Effector memory CD8-positive, alpha-beta T cell (primary cell): ENCODE results near the gene TBL1Y.

Experiments
- ATAC-seq: fragments of 150-1000 bp; cut with Tn5 transposase; replicated peaks from 2 replicates; pipeline ENCODE4 v1.10.0; 2021; ENCODE audit warnings: mild to moderate bottlenecking, moderate library complexity
- DNase-seq, 3 experiments: peaks; one replicate each; pipeline ENCODE4 v3.0.0; 2021
- H3K27ac Mint-ChIP-seq, 2 donors: one replicate each; pipeline ENCODE4 v1.8.0; 2022; ENCODE audit warnings: mild to moderate bottlenecking in 2 of 2, mixed read lengths in 2 of 2, moderate library complexity in 2 of 2
- H3K27me3 Mint-ChIP-seq, 2 donors: one replicate each; pipeline ENCODE4 v1.8.0; 2022; ENCODE audit warnings: mixed read lengths in 2 of 2
- H3K36me3 Mint-ChIP-seq: one replicate; pipeline ENCODE4 v1.8.0; 2022; ENCODE audit warnings: mild to moderate bottlenecking, moderate library complexity, mixed read lengths; ENCODE audit not compliant: insufficient read depth
- H3K4me1 Mint-ChIP-seq, 2 donors: one replicate each; pipeline ENCODE4 v1.8.0; 2022; ENCODE audit warnings: low read depth in 2 of 2, mixed read lengths in 2 of 2
- H3K4me3 Mint-ChIP-seq, 2 donors: one replicate each; pipeline ENCODE4 v1.8.0; 2022; ENCODE audit warnings: mild to moderate bottlenecking in 2 of 2, mixed read lengths in 2 of 2, moderate library complexity in 2 of 2
- H3K9me3 Mint-ChIP-seq, 2 donors: one replicate each; pipeline ENCODE4 v1.8.0; 2022; ENCODE audit warnings: mixed read lengths in 2 of 2

TBL1Y gene

DNA sequence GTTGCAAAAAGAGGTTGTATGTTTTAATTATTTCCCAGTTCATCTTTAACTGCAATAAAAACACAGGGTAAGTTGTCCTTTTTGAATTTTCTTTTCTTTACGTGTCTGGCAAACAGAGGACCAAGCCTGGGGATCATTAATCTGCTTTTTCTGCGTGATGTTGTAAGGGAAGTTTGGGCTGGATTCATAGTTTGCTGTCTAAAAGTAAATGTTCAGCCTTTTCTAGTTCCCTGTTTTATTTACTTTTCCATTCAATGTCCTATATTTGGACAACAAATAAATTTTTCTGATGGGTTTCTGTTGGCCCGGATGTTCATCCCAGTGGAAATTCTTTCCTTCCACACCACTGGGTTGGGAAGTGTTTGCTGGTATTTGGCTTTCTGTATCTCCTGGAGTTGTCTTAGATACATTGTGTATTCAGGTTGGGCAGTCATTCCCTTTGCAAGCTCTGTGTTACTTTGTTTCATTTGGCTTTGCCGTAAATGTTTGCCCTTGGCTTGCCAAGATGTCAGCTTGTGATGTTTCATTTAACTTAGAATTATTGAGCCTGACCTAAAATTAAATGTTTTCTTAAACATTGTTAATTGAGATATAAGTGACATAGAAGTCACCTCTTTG is 21.4 kb downstream of the TBL1Y start:
- no peaks in the 10 kb centered on the region for H3K4me1 Mint-ChIP-seq
- no peaks in the 10 kb centered on the region for H3K9me3 Mint-ChIP-seq
- no peaks in the 10 kb centered on the region for H3K36me3 Mint-ChIP-seq
- peaks cover 0 to 6% of the 10 kb centered on the region in 2 donors for H3K27me3 Mint-ChIP-seq
- no peak overlapping the region for H3K4me3 Mint-ChIP-seq
- H3K27ac Mint-ChIP-seq: no peak overlapping the region
- ATAC-seq: no peak
- DNase-seq: no peak

DNA sequence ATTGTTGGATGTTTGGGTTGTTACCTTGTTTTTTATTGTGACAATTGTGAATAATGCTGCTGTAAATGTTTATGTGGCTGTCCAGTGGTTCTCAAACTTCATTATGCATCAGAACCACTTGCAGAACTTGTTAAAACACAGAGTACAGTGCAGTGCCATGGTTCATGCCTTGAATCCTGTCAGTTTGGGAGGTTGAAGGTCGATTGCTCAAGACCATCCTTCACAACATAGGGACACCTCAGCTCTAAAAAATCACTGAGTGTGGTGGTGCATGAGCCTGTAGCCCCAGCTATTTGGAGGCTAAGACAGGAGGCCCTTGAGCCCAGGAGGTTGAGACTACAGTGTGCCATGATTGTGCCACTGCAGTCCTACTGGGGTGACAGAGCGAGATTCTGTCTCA is 25.0 kb downstream of the TBL1Y start:
- no peak for DNase-seq
- peaks cover 0 to 6% of the 10 kb centered on the region in 2 donors for H3K27me3 Mint-ChIP-seq
- no peak for ATAC-seq
- no peak overlapping the region for H3K4me3 Mint-ChIP-seq
- H3K9me3 Mint-ChIP-seq: no peaks in the 10 kb centered on the region
- H3K4me1 Mint-ChIP-seq: no peaks in the 10 kb centered on the region
- H3K27ac Mint-ChIP-seq: no peak overlapping the region
- H3K36me3 Mint-ChIP-seq: peaks cover 2% of the 10 kb centered on the region

DNA sequence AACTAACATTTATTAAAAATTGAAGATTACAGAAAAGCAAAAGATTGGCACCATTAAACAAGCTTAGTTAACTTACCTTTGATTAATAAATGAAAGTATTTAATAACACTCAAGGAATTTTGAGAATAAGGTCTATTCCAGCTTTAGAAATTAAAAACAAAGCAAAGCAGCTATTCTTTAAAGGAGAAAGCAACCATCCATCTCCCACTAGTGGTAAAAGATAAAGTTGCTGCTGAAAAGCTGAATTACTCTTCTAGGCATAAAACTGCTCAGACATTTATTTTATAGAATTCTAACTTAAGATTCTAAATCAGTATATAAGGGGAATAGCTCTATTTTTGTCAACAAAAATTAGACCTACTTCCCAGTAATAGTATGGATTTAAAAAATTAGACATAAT is 37.2 kb downstream of the TBL1Y start:
- H3K4me3 Mint-ChIP-seq: no peak overlapping the region
- H3K27me3 Mint-ChIP-seq: peaks cover 0 to 30% of the 10 kb centered on the region in 2 donors
- no peak for DNase-seq
- no peaks in the 10 kb centered on the region for H3K9me3 Mint-ChIP-seq
- H3K36me3 Mint-ChIP-seq: no peaks in the 10 kb centered on the region
- no peaks in the 10 kb centered on the region for H3K4me1 Mint-ChIP-seq
- ATAC-seq: no peak
- H3K27ac Mint-ChIP-seq: no peak overlapping the region

DNA sequence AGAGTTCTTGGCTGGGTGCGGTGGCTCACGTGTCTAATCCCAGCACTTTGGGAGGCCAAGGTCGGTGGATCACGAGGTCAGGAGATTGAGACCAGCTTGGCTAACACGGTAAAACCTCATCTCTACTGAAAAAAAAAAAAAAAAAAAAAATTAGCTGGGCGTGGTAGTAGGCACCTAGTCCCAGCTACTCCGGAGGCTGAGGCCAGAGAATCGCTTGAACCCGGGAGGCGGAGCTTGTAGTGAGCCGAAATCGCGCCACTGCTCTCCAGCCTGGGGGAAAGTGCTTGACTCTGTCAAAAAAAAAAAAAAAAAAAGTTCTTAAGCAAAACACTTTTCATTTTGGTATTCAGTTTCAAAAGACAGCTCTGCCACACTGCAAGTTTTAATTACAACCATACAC is 37.9 kb downstream of the TBL1Y start:
- Mint-ChIP-seq H3K27ac (no peak overlapping the region), H3K27me3 (peaks cover 0 to 36% of the 10 kb centered on the region in 2 donors), H3K4me1 (no peaks in the 10 kb centered on the region), H3K4me3 (no peak overlapping the region), H3K36me3 (no peaks in the 10 kb centered on the region), H3K9me3 (no peaks in the 10 kb centered on the region)
- ATAC-seq (no peak), DNase-seq (no peak)

DNA sequence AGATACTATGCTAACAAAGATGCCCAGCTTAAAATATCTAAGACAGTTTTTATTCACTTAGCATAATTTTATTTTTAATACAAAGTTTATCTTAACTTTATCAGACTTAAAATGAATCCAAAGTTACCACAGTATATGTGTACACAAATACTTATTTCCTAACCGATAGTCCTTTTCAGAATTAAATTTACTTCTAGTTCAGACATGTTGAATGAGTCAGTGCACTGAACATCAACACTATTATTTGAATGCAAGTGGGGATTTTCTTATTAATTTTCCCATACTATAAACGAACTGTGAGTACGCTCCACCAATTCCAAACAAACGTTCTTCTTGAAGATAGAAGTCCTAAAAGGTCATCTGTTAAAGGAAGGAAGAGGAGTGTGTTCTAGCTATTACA is 39.5 kb downstream of the TBL1Y start:
- Mint-ChIP-seq H3K36me3 (no peaks in the 10 kb centered on the region), H3K27ac (no peak overlapping the region), H3K9me3 (no peaks in the 10 kb centered on the region), H3K4me3 (no peak overlapping the region), H3K4me1 (no peaks in the 10 kb centered on the region), H3K27me3 (peaks cover 0 to 42% of the 10 kb centered on the region in 2 donors)
- ATAC-seq: no peak
- no peak for DNase-seq

DNA sequence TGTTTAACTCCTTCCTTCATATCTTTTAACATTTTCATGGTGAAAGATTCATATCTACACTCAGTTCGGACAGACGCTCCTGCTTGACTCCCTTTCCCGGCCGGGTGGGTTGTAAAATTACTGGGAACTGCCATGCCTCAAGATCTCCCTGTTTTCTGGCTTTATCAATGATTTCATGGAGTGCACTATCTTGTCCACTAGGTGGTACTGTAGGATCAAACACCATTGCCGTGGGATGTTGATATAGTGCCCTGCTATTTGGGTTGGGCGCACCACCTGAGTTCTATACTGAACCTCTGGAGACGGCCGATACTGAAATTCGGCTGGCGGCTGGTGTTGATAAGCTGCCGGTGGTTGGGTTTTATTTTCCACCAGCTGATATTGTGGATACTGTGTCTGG is 54.2 kb downstream of the TBL1Y start:
- Mint-ChIP-seq H3K27me3 (no peaks in the 10 kb centered on the region), H3K36me3 (no peaks in the 10 kb centered on the region), H3K9me3 (no peaks in the 10 kb centered on the region), H3K4me3 (no peak overlapping the region), H3K4me1 (peaks cover 0 to 3% of the 10 kb centered on the region in 2 donors), H3K27ac (no peak overlapping the region)
- peak; percentile 42 to 65 (median 46) for DNase-seq
- peak; percentile 89 for ATAC-seq

DNA sequence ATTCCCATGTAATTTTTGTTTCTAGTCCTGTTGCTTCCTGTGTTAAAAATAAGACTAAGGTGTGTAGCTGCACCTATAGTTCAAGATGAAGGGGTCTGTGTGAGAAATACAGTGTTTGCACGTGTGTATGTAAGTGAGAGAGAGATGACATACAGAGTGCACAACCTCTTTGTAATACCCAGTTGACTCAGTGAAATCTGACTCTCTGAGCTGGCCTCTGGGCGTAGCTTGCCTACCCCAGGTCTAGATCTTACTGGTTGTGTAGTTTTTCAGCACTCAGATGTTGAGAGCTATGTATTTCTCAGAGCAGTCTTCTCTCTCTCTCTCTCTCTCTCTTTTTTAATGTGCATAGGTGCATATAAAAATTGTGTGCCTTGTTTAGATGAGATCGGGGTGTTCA is 56.0 kb downstream of the TBL1Y start:
- Mint-ChIP-seq H3K27ac (no peak overlapping the region), H3K9me3 (no peaks in the 10 kb centered on the region), H3K4me1 (peaks cover 0 to 3% of the 10 kb centered on the region in 2 donors), H3K36me3 (no peaks in the 10 kb centered on the region), H3K4me3 (no peak overlapping the region), H3K27me3 (no peaks in the 10 kb centered on the region)
- ATAC-seq: no peak
- DNase-seq: no peak

DNA sequence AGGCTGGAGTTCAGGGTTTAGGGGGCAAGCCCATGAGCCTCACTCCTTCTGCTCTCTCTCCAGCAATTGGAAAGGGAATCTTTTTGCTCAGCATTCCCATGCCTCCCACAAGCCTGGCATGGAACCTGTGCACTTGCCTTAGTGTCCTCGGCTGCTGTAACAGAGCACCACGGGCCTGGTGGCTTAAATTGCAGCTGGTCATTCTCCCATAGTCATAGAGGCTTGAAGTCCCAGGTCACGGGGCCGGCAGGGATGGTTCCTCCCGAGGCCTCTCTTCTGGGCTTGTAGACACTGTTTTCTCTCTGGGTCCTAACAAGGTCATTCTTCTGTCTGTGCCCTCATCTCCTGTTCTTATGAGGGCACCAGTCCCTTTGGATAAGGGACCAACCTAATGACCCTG is 57.2 kb downstream of the TBL1Y start:
- peaks cover 0 to 3% of the 10 kb centered on the region in 2 donors for H3K4me1 Mint-ChIP-seq

DNA sequence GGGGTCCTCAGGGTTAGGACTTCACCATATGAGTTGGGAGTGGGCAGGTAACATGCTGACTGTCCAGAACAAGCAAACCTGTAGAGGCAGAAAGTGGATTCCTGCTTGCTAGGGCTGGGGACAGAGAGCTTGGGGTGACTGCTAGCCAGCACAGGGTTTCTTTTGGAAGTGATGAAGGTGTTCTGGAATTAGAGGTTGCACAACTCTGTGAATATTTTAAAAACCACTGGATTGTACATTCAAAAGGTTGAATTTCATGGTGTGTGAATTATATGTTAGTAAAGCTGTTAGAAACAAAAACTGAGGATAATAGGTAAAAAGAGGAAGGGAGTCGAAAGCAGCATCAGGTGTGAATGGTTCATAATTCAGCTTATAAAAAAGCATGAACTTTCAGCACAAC is 57.7 kb downstream of the TBL1Y start:
- H3K27ac Mint-ChIP-seq: no peak overlapping the region
- peaks cover 0 to 5% of the 10 kb centered on the region in 2 donors for H3K27me3 Mint-ChIP-seq
- ATAC-seq (no peak), DNase-seq (no peak)
- H3K4me1 Mint-ChIP-seq: peaks cover 0 to 5% of the 10 kb centered on the region in 2 donors
- H3K36me3 Mint-ChIP-seq: no peaks in the 10 kb centered on the region
- H3K9me3 Mint-ChIP-seq: no peaks in the 10 kb centered on the region
- H3K4me3 Mint-ChIP-seq: no peak overlapping the region

More for the DNA sequence above, 57.2 kb downstream of the TBL1Y start:
- Mint-ChIP-seq H3K27ac (no peak overlapping the region), H3K9me3 (no peaks in the 10 kb centered on the region), H3K36me3 (no peaks in the 10 kb centered on the region), H3K27me3 (peaks cover 0 to under 1% of the 10 kb centered on the region in 2 donors), H3K4me3 (no peak overlapping the region)
- DNase-seq: no peak
- no peak for ATAC-seq

DNA sequence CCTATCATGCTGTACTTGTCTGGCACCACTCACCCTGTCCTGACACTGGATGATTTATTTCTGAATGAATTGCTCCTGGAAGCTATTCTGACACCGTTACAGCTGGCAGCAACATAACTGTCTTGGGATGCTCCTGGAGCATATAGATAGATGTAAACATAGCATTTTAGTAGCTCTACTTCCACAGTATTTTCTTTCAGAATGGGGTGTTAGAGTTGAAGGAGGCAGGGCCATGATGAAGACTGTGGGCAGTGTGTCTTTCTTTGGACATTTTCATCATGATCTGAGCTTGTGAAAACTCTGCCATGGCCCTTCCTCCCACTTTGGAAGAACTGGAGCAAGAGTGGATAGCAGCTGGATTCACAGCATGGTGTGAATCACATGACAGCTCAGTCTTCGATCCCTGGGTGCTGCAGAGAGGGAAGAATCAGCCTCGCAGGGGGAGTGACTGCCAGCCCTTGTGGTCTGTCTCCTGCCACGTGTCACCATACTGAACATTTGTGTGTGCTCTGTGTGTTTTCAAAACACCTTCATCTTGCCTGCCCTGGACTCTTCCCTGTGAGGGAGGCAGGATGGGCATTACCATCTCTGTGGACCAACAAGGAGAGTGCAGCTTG is 61.9 kb downstream of the TBL1Y start:
- no peaks in the 10 kb centered on the region for H3K36me3 Mint-ChIP-seq
- H3K4me1 Mint-ChIP-seq: peaks cover 4% of the 10 kb centered on the region in 2 donors
- DNase-seq (no peak), ATAC-seq (no peak)
- peaks cover 0 to 6% of the 10 kb centered on the region in 2 donors for H3K27me3 Mint-ChIP-seq
- no peaks in the 10 kb centered on the region for H3K9me3 Mint-ChIP-seq
- H3K4me3 Mint-ChIP-seq: no peak overlapping the region
- peak overlapping the region in 1 of 2 donors; percentile 62 for H3K27ac Mint-ChIP-seq

DNA sequence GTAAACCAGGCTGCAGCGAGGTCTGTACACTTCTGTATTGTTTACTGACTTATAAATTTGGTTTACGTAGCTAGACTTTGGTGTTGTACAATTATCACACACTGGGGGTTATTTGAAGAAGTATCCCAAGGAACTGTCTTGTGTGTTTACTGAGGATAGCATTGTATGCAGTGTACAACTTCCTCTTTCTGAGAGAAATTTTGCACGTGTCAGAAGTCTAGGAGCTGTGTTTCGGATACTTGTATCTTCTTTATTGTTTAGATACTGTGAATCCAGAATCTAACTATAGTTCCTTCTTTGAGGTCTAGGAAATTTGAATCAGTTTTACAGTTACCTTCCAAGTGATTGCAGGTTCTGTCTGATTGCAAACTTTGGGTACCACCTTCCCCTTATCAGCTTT is 64.5 kb downstream of the TBL1Y start:
- ATAC-seq (no peak), DNase-seq (no peak)
- no peak overlapping the region for H3K27ac Mint-ChIP-seq
- H3K9me3 Mint-ChIP-seq: no peaks in the 10 kb centered on the region
- peaks cover 4% of the 10 kb centered on the region in 2 donors for H3K4me1 Mint-ChIP-seq
- no peak overlapping the region for H3K4me3 Mint-ChIP-seq
- H3K36me3 Mint-ChIP-seq: no peaks in the 10 kb centered on the region
- peaks cover 0 to 6% of the 10 kb centered on the region in 2 donors for H3K27me3 Mint-ChIP-seq

DNA sequence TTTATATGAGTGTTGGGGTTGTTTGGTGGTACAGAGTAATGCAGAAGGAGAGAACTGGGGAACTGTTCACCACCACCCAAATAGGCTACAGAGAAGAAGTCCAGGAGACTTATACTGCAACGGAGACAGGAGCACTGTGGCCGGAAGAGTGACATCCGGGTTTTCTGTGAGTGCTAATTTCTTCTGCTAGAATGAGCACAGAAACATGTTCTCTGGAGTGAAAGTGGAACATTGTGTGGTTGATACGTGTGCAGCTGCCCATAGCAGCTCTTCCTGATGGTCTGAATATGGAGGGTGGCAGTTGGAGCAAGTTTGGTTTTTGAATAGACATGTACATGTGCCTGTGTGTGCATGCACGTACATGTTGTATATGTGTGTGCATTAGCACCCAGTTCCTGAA is 67.3 kb downstream of the TBL1Y start:
- H3K9me3 Mint-ChIP-seq: peaks cover 0 to 1% of the 10 kb centered on the region in 2 donors
- no peaks in the 10 kb centered on the region for H3K36me3 Mint-ChIP-seq
- H3K27me3 Mint-ChIP-seq: peaks cover 0 to 5% of the 10 kb centered on the region in 2 donors
- H3K4me1 Mint-ChIP-seq: peaks cover 4% of the 10 kb centered on the region in 2 donors
- ATAC-seq (no peak), DNase-seq (no peak)
- no peak overlapping the region for H3K27ac Mint-ChIP-seq
- H3K4me3 Mint-ChIP-seq: no peak overlapping the region

DNA sequence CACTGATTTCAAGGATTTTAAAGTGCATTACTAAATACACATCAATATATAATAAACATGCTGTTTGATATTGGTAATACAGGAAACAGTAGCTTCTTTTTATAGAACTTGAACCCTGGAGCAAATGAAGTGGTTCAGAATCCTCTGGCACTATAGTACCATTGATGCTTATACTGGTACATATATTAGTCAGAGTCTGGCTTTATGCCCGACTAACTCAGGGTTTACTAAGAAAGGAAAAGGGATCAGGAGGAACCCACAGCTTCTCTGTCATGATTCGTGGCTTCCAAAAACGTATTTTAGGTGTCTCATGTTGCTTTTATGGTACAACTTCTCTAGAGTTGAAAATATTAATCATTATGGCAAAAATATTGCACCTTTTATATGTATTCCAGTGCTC is 72.7 kb downstream of the TBL1Y start:
- no peak overlapping the region for H3K4me3 Mint-ChIP-seq
- ATAC-seq: no peak
- H3K9me3 Mint-ChIP-seq: peaks cover 0 to 1% of the 10 kb centered on the region in 2 donors
- H3K36me3 Mint-ChIP-seq: no peaks in the 10 kb centered on the region
- H3K27ac Mint-ChIP-seq: no peak overlapping the region
- DNase-seq: no peak
- peaks cover 5 to 9% of the 10 kb centered on the region in 2 donors for H3K4me1 Mint-ChIP-seq
- no peaks in the 10 kb centered on the region for H3K27me3 Mint-ChIP-seq

DNA sequence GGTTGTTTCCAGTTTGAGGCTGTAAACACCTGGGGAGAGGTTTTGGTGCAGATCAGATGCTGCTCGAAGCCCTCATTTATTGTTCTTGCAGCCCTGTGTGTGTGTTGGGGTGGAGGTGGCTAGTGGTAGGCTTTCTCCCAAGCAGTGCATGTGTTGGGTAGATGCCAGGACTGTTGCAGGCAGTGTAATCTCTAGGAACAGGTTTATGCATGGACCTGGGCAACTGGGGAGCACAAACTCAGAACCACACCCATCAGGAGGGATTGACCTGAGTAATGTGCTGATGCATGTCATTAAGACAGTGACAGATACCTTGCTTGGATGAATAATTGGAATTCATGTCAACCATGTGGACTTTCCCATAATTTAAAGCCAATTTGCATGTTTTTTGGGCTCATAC is 77.3 kb downstream of the TBL1Y start:
- ATAC-seq: no peak
- Mint-ChIP-seq H3K4me1 (peaks cover 5 to 9% of the 10 kb centered on the region in 2 donors), H3K4me3 (no peak overlapping the region), H3K27me3 (no peaks in the 10 kb centered on the region), H3K27ac (no peak overlapping the region), H3K9me3 (no peaks in the 10 kb centered on the region), H3K36me3 (no peaks in the 10 kb centered on the region)
- no peak for DNase-seq
